Heart right ventricle (tissue), 16 donors: ENCODE data around the gene CFAP141. TPM values are rescaled to one million over a fixed set of nuclear protein-coding genes. Genes with fewer than 3 reads are reported as not detected.

Experiments
- ATAC-seq, 8 donors: fragments of 200-7000 bp; cut with Tn5 transposase; one replicate each; pipeline ENCODE4 v1.9.1; 2020; ENCODE audit warnings: mild to moderate bottlenecking in 8 of 8, moderate library complexity in 8 of 8, moderate number of reproducible peaks in 1 of 8
- DNase-seq, 2 donors: peaks; one replicate each; pipeline ENCODE4 v3.0.0-alpha.2; 2020
- H3K27ac ChIP-seq, 10 donors: fragments of 200-600 bp; sonication (generic) in 2 of 10; one replicate each; pipeline versions ENCODE4 v1.5.0 to v1.8.0; 2020 to 2022; ENCODE audit warnings: mild to moderate bottlenecking in 3 of 10
- H3K27me3 ChIP-seq, 7 donors: fragments of 200-600 bp; one replicate each; pipeline ENCODE4 v1.8.0; 2021 to 2022; ENCODE audit warnings: mild to moderate bottlenecking in 2 of 7
- H3K36me3 ChIP-seq, 9 donors: fragments of 200-600 bp; sonication (generic) in 1 of 9; one replicate each; pipeline versions ENCODE4 v1.5.0 to v1.8.0; 2020 to 2022; ENCODE audit warnings: mild to moderate bottlenecking in 2 of 9
- H3K4me1 ChIP-seq, 9 donors: fragments of 200-600 bp; sonication (generic) in 1 of 9; one replicate each; pipeline versions ENCODE4 v1.5.0 to v1.8.0; 2020 to 2022; ENCODE audit warnings: mild to moderate bottlenecking in 4 of 9
- H3K4me3 ChIP-seq, 10 donors: fragments of 200-600 bp; sonication (generic) in 2 of 10; one replicate each; pipeline versions ENCODE4 v1.5.0 to v1.8.0; 2020 to 2022; ENCODE audit warnings: mild to moderate bottlenecking in 7 of 10, moderate library complexity in 2 of 10
- H3K9me3 ChIP-seq, 11 donors: fragments of 200-600 bp in 10 of 11; sonication (generic) in 2 of 11; one replicate each; pipeline versions ENCODE4 v1.5.0 to v1.8.0; 2013 to 2022; ENCODE audit warnings: mild to moderate bottlenecking in 2 of 11, control low read depth in 1 of 11, moderate library complexity in 1 of 11
- CTCF ChIP-seq, 9 donors: fragments of 200-600 bp; sonication (generic) in 2 of 9; IDR thresholded peaks; one replicate each; pipeline versions ENCODE4 v1.5.0 to v1.8.0; 2021 to 2022; ENCODE audit warnings: antibody characterized with exemption in 9 of 9, mild to moderate bottlenecking in 5 of 9, moderate library complexity in 1 of 9
- WGBS, 2 donors: extraction: QIAGEN DNeasy Blood & Tissue Kit; methylation state at CpG; one replicate each; pipeline ENCODE4 v1.1.7; 2013; ENCODE audit warnings: inconsistent platforms in 1 of 2; 5-methylcytosine and 5-hydroxymethylcytosine counted together
- intact Hi-C, 10 donors: fragments of 100-400 bp; cut with DNase I; formaldehyde crosslinking; loops; one replicate each; pipeline versions ENCODE4 v1.11.1 to v1.14.2; 2022
- polyA plus RNA-seq, 2 donors: library from polyadenylated mRNA; stranded (reverse); fragments of 200-250 nt; gene quantifications; one replicate each; pipeline ENCODE4 v1.2.3, GENCODE V29; 2013
- total RNA-seq, 10 donors: library from RNA; stranded (reverse); fragmentation: NEBNext Ultra II Directional in 3 of 10; extraction: Animal tissue kit (Norgen Biotek cat#: 25700) in 3 of 10; gene quantifications; one replicate each; pipeline versions ENCODE4 v1.2.1 to v1.2.4, GENCODE V29; 2021 to 2023
- donor health status: Arrhythmogenic right ventricular cardiomyopathy.
- donor health status: ischemic (EF 13 %, LVEDD 7.1; RV severe dilation, severe dysfunction).
- donor health status: healthy with polysubstance abuse.
- donor health status: DM: no; HTN: yes; CAD: no.
- donor health status: DM: no; HTN: no; CAD: no.
- donor health status: ischemic (EF 25% LVEDD 6.9; RV normal size, moderate dysfunction).
- donor health status: ischemic (EF 25% LVEDD 5.7; RV mildly dilated, moderate dysfunction).
- donor health status: healthy.
- donor health status: DM: yes; HTN: yes; CAD: no.
- donor health status: Ischemic cardiomyopathy.
- donor health status: ischemic (EF 35%, LVEDD 5.7; RV mildly dilated, moderate dysfunction).
- donor health status: nonischemic (EF 11% LVEDD 7.7; RV severe dilation, severe dysfunction).
- donor health status: DM: yes; HTN: yes; CAD: no.
- donor health status: PGD.
- donor health status: ischemic (EF 29% LVEDD 5.4; RV normal size, mild dysfunction).
- donor health status: nonischemic (EF 23%, LVEDD 6.1; RV moderate dilation, normal function).

CFAP141 gene
- total and polyA plus RNA-seq, 12 donors: 0.22 to 1.1 (median 0.92) TPM; not detected in 8

GRCh38 chr1:154218545-154218944 is 12.4 kb upstream of the CFAP141 start:
- Histone ChIP-seq H3K4me3 (peak overlapping the region in 7 of 10 donors; percentile 69 to 92 (median 90)), H3K9me3 (no peaks in the 10 kb centered on the region), H3K36me3 (peaks cover 0 to 57% (median 17%) of the 10 kb centered on the region in 9 donors), H3K27me3 (no peaks in the 10 kb centered on the region), H3K4me1 (peaks cover 14 to 50% (median 45%) of the 10 kb centered on the region in 9 donors), H3K27ac (peak overlapping the region in 3 of 10 donors; percentile 97 to 100 (median 99))
- no peak for ATAC-seq
- intact Hi-C loops: loop anchor here in 2 of 10 donors (2.0 to 10.0 kb wide), 2 partner anchors 36 to 116 kb away; no protein-coding TSS in a partner anchor
- TF ChIP-seq CTCF (IDR thresholded peaks at IDR 0.05): no peak
- DNase-seq: no peak
- 53 to 55% methylated on average over 3 of the region's 3 CpGs for WGBS, 2 donors

GRCh38 chr1:154213274-154213673 is 7.1 kb upstream of the CFAP141 start:
- WGBS, 2 donors: 98 to 100% methylated on average over 1 of the region's 1 CpG
- no peaks in the 10 kb centered on the region for H3K9me3 ChIP-seq
- DNase-seq: no peak
- no peaks in the 10 kb centered on the region for H3K27me3 ChIP-seq
- TF ChIP-seq CTCF (IDR thresholded peaks at IDR 0.05): no peak
- peaks cover 3 to 99% (median 57%) of the 10 kb centered on the region in 9 donors for H3K36me3 ChIP-seq
- ATAC-seq: no peak
- peaks cover 3 to 21% (median 15%) of the 10 kb centered on the region in 9 donors for H3K4me1 ChIP-seq
- no peak overlapping the region for H3K4me3 ChIP-seq
- peak overlapping the region in 1 of 10 donors; percentile 51 for H3K27ac ChIP-seq
- intact Hi-C loops: loop anchor here in 1 of 10 donors (10.0 kb wide), 1 partner anchor 122 kb away; no protein-coding TSS in a partner anchor

GRCh38 chr1:154212083-154212482 is 6.0 kb upstream of the CFAP141 start:
- ATAC-seq: peak; percentile 71 to 94 (median 84)

More at GRCh38 chr1:154212083-154212482, 6.0 kb upstream of the CFAP141 start:
- intact Hi-C loops: loop anchor here in 1 of 10 donors (10.0 kb wide), 1 partner anchor 123 kb away; no protein-coding TSS in a partner anchor
- DNase-seq: peak; percentile 33 to 51
- 77 to 78% methylated on average over 10 of the region's 10 CpGs for WGBS, 2 donors
- H3K4me3 ChIP-seq: no peak overlapping the region
- no peak for TF ChIP-seq CTCF (IDR thresholded peaks at IDR 0.05)
- H3K9me3 ChIP-seq: no peaks in the 10 kb centered on the region
- peaks cover 0 to 10% (median 4%) of the 10 kb centered on the region in 9 donors for H3K4me1 ChIP-seq
- H3K27me3 ChIP-seq: no peaks in the 10 kb centered on the region
- peaks cover 3 to 99% (median 65%) of the 10 kb centered on the region in 9 donors for H3K36me3 ChIP-seq
- H3K27ac ChIP-seq: peak overlapping the region in 6 of 10 donors; percentile 24 to 52 (median 48)
